ENCODE measurements around the gene UCN.

DNA sequence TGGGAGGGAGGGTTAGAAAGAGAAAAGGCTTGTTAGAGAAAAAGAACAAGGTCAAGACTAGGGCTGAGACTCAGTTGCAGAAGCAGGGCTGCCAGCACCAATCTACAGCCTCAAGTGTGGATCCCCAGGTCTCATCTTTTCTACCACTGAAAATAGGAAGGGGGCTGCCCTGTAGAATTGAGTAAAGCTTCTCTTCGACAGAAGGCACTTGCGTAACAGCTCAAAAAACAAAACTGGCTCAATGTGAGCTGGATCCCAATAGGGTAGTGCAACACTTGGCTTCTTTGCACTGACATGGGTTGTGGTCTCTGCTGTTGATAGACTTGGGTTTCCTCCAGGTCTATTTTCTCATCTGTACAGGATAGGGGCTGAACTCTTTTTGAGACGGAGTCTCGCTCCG is 16.5 kb upstream of the UCN start:
- TF ChIP-seq POLR2AphosphoS5 (IDR thresholded peaks at IDR 0.05; ENCODE audit: low read depth, low read length) (peak; percentile 35; the same call in 1 of the 2 replicates), FOXP2 (optimal IDR thresholded peaks at IDR 0.05; ENCODE audit: borderline replicate concordance, extremely low read depth, extremely low read length, insufficient read depth) (no peak), TAF1 (IDR thresholded peaks at IDR 0.05; ENCODE audit: borderline replicate concordance, insufficient read depth, low read length) (no peak), SIN3A (IDR thresholded peaks at IDR 0.05; ENCODE audit: borderline replicate concordance, insufficient read depth, low read length) (no peak)
- TF ChIP-seq, protein P1, sequence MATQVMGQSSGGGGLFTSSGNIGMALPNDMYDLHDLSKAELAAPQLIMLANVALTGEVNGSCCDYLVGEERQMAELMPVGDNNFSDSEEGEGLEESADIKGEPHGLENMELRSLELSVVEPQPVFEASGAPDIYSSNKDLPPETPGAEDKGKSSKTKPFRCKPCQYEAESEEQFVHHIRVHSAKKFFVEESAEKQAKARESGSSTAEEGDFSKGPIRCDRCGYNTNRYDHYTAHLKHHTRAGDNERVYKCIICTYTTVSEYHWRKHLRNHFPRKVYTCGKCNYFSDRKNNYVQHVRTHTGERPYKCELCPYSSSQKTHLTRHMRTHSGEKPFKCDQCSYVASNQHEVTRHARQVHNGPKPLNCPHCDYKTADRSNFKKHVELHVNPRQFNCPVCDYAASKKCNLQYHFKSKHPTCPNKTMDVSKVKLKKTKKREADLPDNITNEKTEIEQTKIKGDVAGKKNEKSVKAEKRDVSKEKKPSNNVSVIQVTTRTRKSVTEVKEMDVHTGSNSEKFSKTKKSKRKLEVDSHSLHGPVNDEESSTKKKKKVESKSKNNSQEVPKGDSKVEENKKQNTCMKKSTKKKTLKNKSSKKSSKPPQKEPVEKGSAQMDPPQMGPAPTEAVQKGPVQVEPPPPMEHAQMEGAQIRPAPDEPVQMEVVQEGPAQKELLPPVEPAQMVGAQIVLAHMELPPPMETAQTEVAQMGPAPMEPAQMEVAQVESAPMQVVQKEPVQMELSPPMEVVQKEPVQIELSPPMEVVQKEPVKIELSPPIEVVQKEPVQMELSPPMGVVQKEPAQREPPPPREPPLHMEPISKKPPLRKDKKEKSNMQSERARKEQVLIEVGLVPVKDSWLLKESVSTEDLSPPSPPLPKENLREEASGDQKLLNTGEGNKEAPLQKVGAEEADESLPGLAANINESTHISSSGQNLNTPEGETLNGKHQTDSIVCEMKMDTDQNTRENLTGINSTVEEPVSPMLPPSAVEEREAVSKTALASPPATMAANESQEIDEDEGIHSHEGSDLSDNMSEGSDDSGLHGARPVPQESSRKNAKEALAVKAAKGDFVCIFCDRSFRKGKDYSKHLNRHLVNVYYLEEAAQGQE (IDR thresholded peaks at IDR 0.05; ENCODE audit: insufficient read depth in 1 of 2, low read depth in 2 of 2, low read length in 2 of 2): no peak
